Mononuclear cell (primary cell): ENCODE results near the gene POR. TPM values are rescaled to one million over a fixed set of nuclear protein-coding genes. Genes with fewer than 3 reads are reported as not detected.
A peak's percentile ranks its signal among the peaks of the same experiment; 100 is the strongest.
"Not testable (repeated sequence)": the region's sequence is repeated elsewhere in the genome, so short reads cannot be mapped to it uniquely, and the experiment has no call there.

Experiments used
- H3K27me3 ChIP-seq: 2 replicates; pipeline ENCODE4 v1.6.0; 2011; ENCODE audit warnings: low read length, control low read depth; ENCODE audit not compliant: insufficient read depth
- H3K4me1 ChIP-seq: 2 replicates; pipeline ENCODE4 v1.5.1; 2011; ENCODE audit warnings: mild to moderate bottlenecking, low read length, control low read depth; ENCODE audit not compliant: insufficient read depth
- H3K4me3 ChIP-seq: 2 replicates; pipeline ENCODE4 v1.5.1; 2011; ENCODE audit warnings: mild to moderate bottlenecking, low read length, moderate library complexity
- H3K9me3 ChIP-seq: 2 replicates; pipeline ENCODE4 v1.5.1; 2011; ENCODE audit warnings: low read depth, mild to moderate bottlenecking, control low read depth, low read length
- total RNA-seq: library from RNA; depleted of rRNA; stranded (reverse); fragments of >200 nt; gene quantifications from one replicate; pipeline ENCODE4 v1.2.3, GENCODE V29; 2012

The POR gene
- 35.6 TPM for total RNA-seq

DNA sequence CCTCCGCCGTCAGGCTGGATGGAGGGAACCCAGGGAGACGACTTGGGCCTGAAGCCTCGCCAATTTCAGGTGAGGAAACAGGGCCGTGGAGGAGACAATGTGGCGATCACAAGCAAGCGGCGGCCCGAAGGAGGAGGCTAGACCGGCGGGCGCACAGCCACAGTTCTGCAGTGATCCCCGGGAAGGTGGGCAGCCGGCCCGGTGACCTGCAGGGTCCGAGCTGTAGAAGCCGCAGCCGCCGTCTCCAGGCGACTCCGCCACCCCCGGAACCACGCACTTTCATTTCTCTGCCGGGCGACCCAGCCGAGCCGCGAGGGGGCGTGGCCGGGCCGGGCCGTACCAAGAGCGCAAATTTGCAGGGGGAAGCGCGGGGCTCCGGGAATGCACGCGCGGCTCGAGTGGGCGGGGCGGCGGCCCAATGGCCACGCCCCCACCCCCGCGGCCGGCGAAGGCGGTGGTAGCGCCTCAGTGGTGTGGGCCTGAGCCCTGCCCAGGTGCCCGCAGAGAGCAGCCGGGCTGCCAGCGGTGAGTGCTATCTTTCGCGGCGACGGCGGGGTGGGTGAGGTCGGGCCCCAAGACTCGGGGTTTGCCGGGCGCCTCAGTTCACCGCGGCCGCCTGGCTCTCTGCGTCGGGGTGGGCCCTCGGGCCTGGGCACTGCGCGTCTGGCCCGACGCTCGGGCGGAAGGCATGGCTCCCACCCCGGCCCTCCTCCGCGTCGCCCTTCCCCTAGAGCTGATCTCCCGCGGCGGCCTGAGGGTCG is at the start of gene POR:
Gene POR, plus strand, starts transcription at position 501 of the 761 bp plus-strand sequence. CDS start 38,847 bp downstream, outside the sequence.
- peak within 1 kb of the TSS; percentile 88 for H3K4me3 ChIP-seq
- peaks cover 38% of the 10 kb centered on the region for H3K4me1 ChIP-seq
- no peaks in the 10 kb centered on the region for H3K9me3 ChIP-seq
- no peaks in the 10 kb centered on the region for H3K27me3 ChIP-seq

DNA sequence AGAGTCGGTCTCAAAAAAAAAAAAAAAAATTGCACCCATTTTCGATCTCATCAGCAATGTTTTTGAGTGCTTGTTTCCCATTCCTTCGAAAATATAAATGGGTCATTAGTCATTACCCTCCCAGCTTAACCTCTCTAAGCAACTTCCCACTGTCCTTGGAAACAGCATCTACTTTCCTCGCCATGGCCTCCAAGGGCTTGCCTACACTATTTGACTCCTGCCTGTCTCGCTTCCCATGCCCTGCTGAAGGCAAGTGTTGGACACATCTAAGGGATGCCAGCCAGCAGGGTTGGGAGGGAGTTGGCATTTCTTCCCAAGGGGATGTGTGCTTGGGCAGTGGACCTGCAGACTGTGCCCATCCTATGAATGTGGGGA is 48.9 kb upstream of the POR start:
- peaks cover 27% of the 10 kb centered on the region for H3K4me1 ChIP-seq
- H3K4me3 ChIP-seq, result no peak overlapping the region
- H3K27me3 ChIP-seq, result no peaks in the 10 kb centered on the region
- no peaks in the 10 kb centered on the region for H3K9me3 ChIP-seq

DNA sequence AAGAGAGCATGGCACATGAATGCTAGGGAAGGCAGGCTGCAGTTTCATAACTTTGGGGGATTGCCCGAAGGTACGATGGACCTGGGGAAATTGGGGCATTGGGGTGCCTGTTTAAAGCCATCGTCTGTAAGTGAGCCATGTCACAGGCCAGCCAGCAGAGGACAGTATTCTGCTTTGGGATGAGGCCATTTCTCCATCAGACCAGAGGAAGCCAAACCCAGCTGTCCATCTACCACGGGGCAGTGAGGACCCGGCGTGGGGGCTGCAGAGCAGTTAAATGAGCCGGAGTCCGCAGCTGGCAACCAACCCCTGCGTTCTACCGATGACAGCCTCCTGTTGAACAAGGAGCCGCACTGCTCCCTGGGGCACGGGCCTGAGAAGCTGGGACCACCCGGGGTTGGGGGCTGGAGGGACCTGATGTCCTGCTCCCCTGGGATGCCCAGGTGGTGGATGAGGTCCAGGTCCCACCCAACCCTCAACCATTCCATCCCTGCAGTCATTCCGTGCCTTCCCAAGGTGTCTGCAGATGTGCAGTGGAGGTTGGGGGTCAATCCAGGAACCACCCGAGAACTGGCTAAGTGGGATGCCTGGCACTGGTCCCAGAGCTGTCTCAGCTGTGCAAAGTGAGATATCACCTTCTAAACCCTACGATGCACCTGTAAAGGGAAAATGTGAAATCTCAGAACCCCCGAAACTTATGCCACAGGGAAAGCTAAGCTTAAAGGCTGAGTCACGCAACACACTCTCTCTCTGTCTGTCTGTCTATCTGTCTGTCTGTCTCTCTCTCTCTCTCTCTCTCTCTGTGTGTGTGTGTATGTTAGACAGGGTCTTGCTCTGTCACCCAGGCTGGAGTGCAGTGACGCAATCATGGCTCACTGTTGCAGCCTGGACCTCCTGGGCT is 48.2 kb upstream of the POR start:
- Histone ChIP-seq H3K27me3 (no peaks in the 10 kb centered on the region), H3K4me1 (peaks cover 30% of the 10 kb centered on the region), H3K9me3 (no peaks in the 10 kb centered on the region), H3K4me3 (no peak overlapping the region)

DNA sequence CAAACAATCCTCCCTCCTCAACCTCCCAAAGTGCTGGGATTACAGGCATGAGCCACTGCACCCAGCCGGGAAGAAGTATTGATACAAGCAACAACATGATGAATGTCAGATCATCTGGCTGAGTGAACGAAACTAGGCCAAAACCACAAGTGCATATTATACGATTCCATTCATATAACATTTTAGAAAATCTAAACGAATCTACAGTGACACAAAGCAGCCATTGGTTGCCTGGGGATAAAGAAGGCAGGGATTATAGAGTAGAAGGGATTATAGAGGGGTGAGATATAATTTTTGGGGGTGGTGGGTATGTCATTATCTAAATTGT is 47.6 kb upstream of the POR start:
- no peaks in the 10 kb centered on the region for H3K27me3 ChIP-seq
- no peak overlapping the region for H3K4me3 ChIP-seq
- no peaks in the 10 kb centered on the region for H3K9me3 ChIP-seq
- peaks cover 31% of the 10 kb centered on the region for H3K4me1 ChIP-seq

DNA sequence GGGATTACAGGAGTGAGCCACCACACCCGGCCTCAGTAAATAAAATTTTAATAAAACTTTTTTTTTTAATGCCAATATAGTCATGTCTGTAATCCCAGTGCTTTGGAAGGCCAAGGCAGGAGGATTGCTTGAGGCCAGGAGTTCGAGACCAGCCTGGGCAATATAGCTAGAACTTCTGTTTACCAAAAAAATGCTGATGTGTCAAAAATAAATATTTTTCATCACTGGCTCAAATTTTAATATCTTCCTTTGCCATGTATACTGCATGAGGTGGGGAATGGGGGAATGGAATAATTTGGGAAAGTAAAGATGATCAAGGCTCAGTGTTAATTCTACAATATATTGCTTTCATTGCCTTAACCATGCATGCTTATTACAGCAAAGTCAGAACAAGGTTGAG is 46.8 kb upstream of the POR start:
- H3K9me3 ChIP-seq, result no peaks in the 10 kb centered on the region
- H3K27me3 ChIP-seq, result no peaks in the 10 kb centered on the region
- no peak overlapping the region for H3K4me3 ChIP-seq
- peaks cover 36% of the 10 kb centered on the region for H3K4me1 ChIP-seq

DNA sequence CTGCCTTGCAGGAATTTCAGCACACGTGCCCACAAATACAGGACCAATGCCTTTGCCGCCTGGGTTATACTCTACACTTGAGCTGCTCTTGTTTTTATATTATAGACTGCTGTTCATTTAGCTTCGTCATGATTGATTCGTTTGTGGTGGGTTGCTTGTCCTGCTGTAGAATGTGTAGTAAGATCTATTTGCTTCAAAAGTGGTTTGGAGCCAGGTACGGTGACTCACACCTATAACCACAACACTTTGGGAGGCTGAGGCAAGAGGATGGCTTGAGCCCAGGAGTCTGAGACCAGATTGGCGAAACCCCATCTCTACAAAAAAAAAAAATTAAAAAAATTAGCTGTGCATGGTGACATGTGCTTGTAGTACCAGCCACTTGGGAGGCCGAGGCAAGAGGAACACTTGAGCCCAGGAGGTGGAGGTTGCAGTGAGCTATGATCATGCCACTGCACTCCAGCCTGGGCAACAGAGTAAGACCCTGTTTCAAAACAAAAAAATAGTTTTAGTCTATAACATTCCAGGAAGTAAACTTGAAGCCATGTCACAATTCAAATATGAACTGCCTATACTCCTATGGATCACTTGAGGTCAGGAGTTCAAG is 45.1 kb upstream of the POR start:
- Histone ChIP-seq H3K4me1 (peaks cover 25% of the 10 kb centered on the region), H3K27me3 (no peaks in the 10 kb centered on the region), H3K9me3 (no peaks in the 10 kb centered on the region), H3K4me3 (no peak overlapping the region)

DNA sequence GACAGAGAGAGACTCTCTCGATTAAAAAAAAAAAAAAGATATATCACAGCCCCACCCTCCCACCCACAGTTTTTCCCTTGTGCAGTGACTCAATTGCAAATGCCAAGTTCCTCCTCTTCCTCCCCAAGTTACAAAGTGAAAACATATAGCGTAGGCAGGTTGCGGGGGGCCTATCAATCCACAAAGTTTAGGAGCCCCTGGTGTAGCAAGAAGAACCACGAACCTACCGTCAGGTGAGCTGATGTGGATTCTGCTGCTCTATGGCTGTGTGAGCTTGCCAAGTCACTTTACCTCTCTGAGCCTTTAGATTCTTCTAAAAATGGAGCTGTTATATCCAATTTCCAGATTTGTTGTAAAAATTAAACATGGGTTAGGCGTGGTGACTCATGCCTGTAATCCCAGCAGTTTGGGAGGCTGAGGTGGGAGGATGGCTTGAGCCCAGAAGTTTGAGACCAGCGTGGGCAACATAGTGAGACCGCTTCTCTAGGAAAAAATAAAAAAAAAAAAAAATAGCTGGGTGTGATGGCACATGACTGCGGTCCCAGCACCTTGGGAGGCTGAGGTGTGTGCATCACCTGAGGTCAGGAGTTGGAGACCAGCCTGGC is 44.3 kb upstream of the POR start:
- no peaks in the 10 kb centered on the region for H3K9me3 ChIP-seq
- H3K27me3 ChIP-seq, result no peaks in the 10 kb centered on the region
- H3K4me1 ChIP-seq, result peaks cover 32% of the 10 kb centered on the region
- no peak overlapping the region for H3K4me3 ChIP-seq

DNA sequence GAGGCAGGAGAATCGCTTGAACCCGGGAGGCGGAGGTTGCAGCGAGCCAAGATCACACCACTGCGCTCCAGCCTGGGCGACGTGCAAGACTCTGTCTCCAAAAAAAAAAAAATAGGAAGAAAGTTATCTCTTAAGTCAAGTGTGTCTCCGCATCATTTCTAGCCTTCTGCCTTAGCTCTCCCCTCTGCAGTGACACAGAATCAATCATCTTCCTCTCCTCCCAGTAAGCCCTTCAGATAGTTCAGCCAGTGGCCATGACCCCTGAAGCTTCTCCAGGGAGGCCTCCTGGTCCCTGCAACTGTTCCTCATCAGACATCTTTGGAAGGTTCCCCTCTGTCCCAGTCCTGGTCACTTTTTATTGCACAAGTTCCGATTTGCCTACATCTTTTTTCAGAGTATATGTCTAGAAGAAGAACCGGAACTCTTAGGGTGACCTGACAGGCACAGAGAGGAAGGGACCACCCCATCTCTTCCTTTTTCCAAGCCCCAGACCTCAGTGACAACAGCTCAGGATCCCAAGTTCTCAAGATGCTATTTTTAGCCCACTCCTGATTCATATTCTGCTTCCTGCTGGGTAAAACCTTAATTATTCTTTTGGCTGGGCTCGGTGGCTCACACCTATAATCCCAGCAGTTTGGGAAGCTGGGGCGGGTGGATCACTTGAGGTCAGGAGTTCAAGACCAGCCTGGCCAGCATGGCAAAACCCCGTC is 42.7 kb upstream of the POR start:
- Histone ChIP-seq H3K27me3 (no peaks in the 10 kb centered on the region), H3K9me3 (no peaks in the 10 kb centered on the region), H3K4me1 (peaks cover 41% of the 10 kb centered on the region), H3K4me3 (no peak overlapping the region)

DNA sequence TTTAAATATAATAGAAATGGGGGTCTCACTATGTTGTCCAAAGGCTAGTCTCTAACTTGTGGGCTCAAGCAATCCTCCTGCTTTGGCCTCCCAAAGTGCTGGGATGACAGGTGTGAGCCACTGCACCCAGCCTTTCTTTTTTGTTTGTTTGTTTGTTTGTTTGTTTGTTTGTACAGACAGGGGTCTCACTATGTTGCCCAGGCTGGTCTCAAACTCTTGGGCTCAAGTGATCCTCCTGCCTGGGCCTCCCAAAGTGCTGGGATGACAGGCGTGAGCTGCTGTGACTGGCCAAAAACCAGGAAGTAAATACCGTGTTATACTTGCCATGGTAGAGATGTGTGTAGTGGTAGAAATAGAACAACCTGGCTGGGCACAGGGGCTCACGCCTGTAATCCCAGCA is 40.8 kb upstream of the POR start:
- H3K4me3 ChIP-seq, H3K27me3 ChIP-seq, H3K9me3 ChIP-seq: not testable (repeated sequence)
- peaks cover 52% of the 10 kb centered on the region for H3K4me1 ChIP-seq

DNA sequence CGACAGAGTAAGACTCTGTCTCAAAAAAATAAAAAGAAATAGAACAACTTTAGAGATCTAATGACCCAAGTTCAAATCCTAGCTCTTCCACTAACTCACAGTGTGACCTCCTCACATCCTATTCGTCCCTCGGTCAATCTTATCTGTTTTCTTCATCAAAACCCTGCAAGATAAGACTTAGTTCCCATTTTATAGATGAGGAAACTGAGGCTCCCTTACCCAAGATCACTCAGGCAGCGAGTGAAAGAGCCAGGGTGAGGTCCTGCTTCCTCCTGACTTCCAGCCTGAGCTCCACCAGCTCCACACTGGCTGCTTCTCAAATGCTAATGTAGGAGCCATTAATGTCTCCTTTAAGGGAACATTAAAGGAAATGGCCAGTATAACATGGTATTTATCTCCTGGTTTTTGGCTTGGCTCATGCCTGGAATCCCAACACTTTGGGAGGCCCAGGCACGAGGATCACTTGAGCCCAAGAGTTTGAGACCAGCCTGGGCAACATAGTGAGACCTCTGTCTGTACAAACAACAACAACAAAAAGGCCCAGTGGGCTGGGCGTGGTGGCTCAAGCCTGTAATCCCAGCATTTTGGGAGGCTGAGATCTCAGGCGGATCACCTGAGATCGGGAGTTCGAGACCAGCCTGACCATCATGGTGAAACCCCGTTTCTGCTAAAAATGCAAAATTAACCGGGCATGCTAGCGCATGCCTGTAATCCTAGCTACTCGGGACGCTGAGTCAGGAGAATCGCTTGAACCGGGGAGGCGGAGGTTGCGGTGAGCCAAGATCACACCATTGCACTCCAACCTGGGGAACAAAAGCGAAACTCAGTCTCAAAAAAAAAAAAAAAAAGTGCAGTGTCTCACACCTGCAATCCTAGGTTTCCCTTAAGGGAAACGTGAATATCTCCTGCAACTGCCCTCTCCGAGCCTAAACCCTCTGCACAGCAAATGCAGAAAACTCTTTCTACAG is 39.6 kb upstream of the POR start:
- peaks cover 64% of the 10 kb centered on the region for H3K4me1 ChIP-seq
- H3K27me3 ChIP-seq, result no peaks in the 10 kb centered on the region
- no peak overlapping the region for H3K4me3 ChIP-seq
- H3K9me3 ChIP-seq, result no peaks in the 10 kb centered on the region

DNA sequence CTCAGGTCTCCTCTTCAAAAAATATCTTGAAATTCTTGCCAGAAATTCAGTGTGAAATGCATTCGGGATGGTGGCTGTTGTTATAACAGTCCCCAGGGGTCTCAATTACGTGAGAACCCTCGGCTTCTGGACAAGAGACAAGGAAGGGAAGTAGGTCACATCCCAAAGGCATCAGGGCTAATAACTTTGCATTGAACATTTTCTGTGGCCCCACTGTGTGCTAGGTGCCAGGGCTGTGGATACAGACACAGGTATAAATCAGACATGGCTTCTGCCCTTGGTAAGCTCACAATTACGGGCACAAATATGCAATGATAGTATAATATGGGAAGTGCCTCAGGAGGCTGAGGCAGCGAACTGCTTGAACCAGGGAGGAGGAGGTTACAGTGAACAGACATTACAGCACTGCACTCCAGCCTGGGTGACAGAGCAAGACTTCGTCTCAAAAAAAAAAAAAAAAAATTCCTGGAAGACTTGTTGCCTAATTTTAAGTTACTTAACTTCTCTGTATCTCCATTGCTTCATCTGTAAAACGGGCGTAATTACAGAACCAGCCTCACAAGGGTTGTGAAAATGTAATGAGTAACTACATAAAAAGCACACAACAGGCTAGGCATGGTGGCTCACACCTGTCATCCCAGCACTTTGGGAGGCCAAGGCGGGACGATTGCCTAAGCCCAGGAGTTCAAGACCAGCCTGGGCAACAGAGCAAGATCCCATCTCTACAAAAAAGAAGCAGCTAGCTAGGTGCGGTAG is 38.7 kb upstream of the POR start:
- H3K27me3 ChIP-seq, result no peaks in the 10 kb centered on the region
- no peaks in the 10 kb centered on the region for H3K9me3 ChIP-seq
- H3K4me1 ChIP-seq, result peaks cover 68% of the 10 kb centered on the region
- no peak overlapping the region for H3K4me3 ChIP-seq

DNA sequence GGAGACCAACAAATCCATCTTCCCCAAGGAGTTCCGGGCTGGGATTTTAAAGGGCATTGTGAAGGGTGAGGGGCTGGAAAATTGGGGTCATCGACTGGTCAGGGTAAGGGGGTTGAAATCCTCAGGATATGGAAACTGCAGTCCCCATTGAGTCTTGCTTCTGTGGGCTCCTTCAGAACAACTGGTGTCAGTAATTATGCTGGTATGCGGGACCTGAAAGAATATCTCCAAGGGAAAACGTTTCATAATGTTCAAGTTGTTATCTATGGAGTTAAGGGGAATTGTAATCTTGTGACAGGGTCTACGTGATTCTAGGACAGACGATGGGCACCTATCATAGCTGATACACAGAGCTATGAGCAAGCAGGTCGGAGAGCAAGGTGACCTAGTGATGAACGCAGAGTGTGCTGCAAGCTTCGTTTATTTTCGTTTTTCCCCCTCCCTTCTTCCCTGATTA is 36.6 kb upstream of the POR start:
- no peaks in the 10 kb centered on the region for H3K9me3 ChIP-seq
- H3K4me1 ChIP-seq, result peaks cover 52% of the 10 kb centered on the region
- peak overlapping the region; percentile 42 for H3K4me3 ChIP-seq
- H3K27me3 ChIP-seq, result no peaks in the 10 kb centered on the region
